MCF 10A (cell line): ENCODE results near the gene ESCO1. TPM values are rescaled to one million over a fixed set of nuclear protein-coding genes. Genes with fewer than 3 reads are reported as not detected.

Experiments
- BruUV-seq: library from RNA; stranded (reverse); fragments of 400-500 nt; replicated peaks from 2 replicates; lab custom pipeline; 2021; lab: Mats Ljungman, UMichigan
- CTCF ChIA-PET: fragments of 300-600 bp; sonication (Branson Sonifier 250); formaldehyde crosslinking; extraction: SDS; loops from one replicate; lab custom pipeline; 2021; ENCODE audit warnings: antibody characterized with exemption, inconsistent platforms; lab: Yijun Ruan, JAX
- POLR2A ChIA-PET: fragments of 300-600, 350-650 bp; sonication (Branson Sonifier 250); formaldehyde crosslinking; extraction: SDS; loops from one replicate; lab custom pipeline; 2020; ENCODE audit warnings: antibody characterized with exemption, inconsistent platforms; lab: Yijun Ruan, JAX
- DNase-seq: peaks from one replicate; pipeline ENCODE4 v3.0.0-alpha.2; 2018; ENCODE audit not compliant: unreplicated experiment
- H3K27ac Mint-ChIP-seq: one replicate; pipeline ENCODE4 v1.8.0; 2022; ENCODE audit warnings: mild to moderate bottlenecking, low read depth, mixed read lengths; ENCODE audit not compliant: unreplicated experiment
- H3K27me3 Mint-ChIP-seq: one replicate; pipeline ENCODE4 v1.8.0; 2022; ENCODE audit warnings: mixed read lengths; ENCODE audit not compliant: insufficient read depth, unreplicated experiment
- H3K36me3 Mint-ChIP-seq: one replicate; pipeline ENCODE4 v1.8.0; 2022; ENCODE audit warnings: mild to moderate bottlenecking, moderate library complexity, mixed read lengths; ENCODE audit not compliant: insufficient read depth, unreplicated experiment
- H3K4me1 Mint-ChIP-seq: one replicate; pipeline ENCODE4 v1.8.0; 2022; ENCODE audit warnings: mixed read lengths; ENCODE audit not compliant: insufficient read depth, unreplicated experiment
- H3K4me3 Mint-ChIP-seq: one replicate; pipeline ENCODE4 v1.8.0; 2022; ENCODE audit warnings: mild to moderate bottlenecking, moderate library complexity, mixed read lengths; ENCODE audit not compliant: unreplicated experiment
- H3K9me3 Mint-ChIP-seq: one replicate; pipeline ENCODE4 v1.8.0; 2022; ENCODE audit warnings: mixed read lengths; ENCODE audit not compliant: unreplicated experiment
- intact Hi-C: fragments of 100-400 bp; cut with micrococcal nuclease; formaldehyde crosslinking; loops from 2 replicates; pipeline ENCODE4 v1.14.1; 2022
- total RNA-seq: library from RNA; stranded (reverse); gene quantifications from 2 replicates; pipeline ENCODE4 v1.2.3, GENCODE V29; 2022
- TF ChIP-seq, protein P1 (sequence below): fragments of 200-600 bp; IDR thresholded peaks from one replicate; pipeline ENCODE4 v1.8.0; 2022; ENCODE audit warnings: antibody characterized with exemption, mild to moderate bottlenecking; ENCODE audit not compliant: unreplicated experiment

The ESCO1 gene
- total RNA-seq, 1 experiment from 2014 or later: 19.2 TPM

DNA sequence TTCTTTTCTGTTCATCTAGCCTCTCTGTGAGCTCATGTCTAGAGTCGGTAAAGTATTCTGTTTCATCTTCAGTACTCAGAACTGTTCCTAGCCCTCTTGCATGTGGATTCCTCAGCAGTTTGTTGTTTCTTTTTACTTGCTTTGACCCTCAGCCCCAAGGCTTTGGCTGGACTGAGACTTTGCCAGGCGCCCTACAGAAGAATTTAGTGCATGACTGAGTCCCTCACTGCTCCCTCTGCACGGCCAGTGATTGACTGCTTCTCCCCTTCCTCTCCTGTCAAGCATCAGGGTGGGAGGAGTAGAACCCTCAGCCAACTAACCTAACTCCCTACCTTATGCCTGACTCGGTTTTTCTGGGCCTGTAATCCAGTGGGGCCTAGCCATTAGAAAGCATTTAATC lies 109.8 kb downstream of the ESCO1 start:
- no peaks in the 10 kb centered on the region for H3K36me3 Mint-ChIP-seq

DNA sequence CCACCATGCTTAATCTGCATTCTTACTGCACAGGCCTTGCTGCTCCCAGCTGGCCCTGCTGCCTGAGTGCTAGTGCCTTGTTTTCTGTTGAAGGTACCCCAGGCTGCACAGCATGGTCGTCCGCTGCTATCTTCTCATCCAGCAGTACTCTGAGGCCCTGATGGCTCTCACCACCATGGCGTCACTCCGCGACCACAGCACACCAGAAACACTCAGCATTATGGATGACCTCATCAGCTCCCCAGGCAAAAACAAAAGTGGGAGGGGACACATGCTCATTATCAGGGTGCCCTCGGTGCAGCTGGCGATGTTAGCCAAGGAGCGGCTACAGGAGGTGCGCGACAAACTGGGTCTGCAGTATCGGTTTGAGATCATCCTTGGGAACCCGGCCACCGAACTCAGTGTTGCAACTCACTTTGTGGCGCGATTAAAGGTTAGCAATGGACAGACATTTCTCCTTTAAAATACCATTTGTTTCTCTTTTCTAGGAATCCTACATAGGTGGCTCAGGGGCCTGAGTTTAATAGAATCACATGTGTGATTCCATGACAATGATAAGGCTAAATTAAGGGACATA lies 110.5 kb downstream of the ESCO1 start:
- no peak overlapping the region for H3K27ac Mint-ChIP-seq
- POLR2A ChIA-PET: no interaction called here
- BruUV-seq: no TSS peak
- no peaks in the 10 kb centered on the region for H3K36me3 Mint-ChIP-seq
- no peaks in the 10 kb centered on the region for H3K27me3 Mint-ChIP-seq
- intact Hi-C loops: loop anchor here (1.0 to 10.0 kb wide), 3 partner anchors 111 to 465 kb away; partner anchors contain the start of gene ESCO1
- TF ChIP-seq, protein P1, sequence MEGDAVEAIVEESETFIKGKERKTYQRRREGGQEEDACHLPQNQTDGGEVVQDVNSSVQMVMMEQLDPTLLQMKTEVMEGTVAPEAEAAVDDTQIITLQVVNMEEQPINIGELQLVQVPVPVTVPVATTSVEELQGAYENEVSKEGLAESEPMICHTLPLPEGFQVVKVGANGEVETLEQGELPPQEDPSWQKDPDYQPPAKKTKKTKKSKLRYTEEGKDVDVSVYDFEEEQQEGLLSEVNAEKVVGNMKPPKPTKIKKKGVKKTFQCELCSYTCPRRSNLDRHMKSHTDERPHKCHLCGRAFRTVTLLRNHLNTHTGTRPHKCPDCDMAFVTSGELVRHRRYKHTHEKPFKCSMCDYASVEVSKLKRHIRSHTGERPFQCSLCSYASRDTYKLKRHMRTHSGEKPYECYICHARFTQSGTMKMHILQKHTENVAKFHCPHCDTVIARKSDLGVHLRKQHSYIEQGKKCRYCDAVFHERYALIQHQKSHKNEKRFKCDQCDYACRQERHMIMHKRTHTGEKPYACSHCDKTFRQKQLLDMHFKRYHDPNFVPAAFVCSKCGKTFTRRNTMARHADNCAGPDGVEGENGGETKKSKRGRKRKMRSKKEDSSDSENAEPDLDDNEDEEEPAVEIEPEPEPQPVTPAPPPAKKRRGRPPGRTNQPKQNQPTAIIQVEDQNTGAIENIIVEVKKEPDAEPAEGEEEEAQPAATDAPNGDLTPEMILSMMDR: no peak
- peaks cover 4% of the 10 kb centered on the region for H3K4me1 Mint-ChIP-seq
- DNase-seq: no peak
- no peaks in the 10 kb centered on the region for H3K9me3 Mint-ChIP-seq
- CTCF ChIA-PET: interaction anchor here (0.5 to 1.8 kb wide), 10 partner anchors 14 to 475 kb away, joined by 3 to 7 read pairs (median 4); partner anchors contain the start of gene SNRPD1
- no peak overlapping the region for H3K4me3 Mint-ChIP-seq

More for the DNA sequence above, 109.8 kb downstream of the ESCO1 start:
- H3K4me1 Mint-ChIP-seq: no peaks in the 10 kb centered on the region
- BruUV-seq: no TSS peak
- ChIA-PET CTCF (interaction anchor here (0.6 kb wide), 1 partner anchor 920 kb away, joined by 3 read pairs; no protein-coding TSS in a partner anchor), POLR2A (no interaction called here)
- intact Hi-C loops: no loop called here
- no peak overlapping the region for H3K4me3 Mint-ChIP-seq
- no peaks in the 10 kb centered on the region for H3K27me3 Mint-ChIP-seq
- no peak overlapping the region for H3K27ac Mint-ChIP-seq
- TF ChIP-seq, protein P1: no peak
- H3K9me3 Mint-ChIP-seq: no peaks in the 10 kb centered on the region
- DNase-seq: no peak

DNA sequence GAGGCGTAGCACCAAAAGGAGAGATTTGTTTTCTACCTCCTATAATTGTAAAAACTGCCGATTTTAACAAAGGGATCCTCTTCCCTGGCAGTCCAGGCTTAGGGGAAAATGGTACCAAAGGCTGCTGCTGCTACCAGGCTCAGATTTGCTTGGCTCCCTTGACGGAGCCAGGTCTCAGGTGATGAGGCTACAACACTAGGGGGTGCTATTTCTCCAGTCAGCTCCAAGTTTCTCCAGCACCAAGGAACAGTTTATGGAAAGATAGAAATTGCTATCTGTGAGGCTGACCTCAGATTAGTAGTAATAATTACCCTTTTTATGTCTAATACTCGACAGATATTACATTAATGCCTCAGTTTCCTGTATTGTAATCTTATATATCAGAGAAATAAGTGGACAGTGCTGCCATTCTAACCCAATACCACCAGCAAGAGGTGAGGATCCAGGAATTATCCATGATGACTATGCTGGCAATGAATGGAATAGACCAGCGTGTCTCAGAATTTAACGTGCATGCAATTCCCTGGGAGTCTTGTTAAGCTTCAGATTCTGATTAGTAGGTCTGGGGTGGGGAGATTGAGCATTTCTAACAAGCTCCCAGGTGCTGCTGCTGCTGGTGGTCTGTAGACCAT lies 111.3 kb downstream of the ESCO1 start:
- Mint-ChIP-seq H3K36me3 (no peaks in the 10 kb centered on the region), H3K27ac (no peak overlapping the region), H3K9me3 (no peaks in the 10 kb centered on the region), H3K4me1 (peaks cover 8% of the 10 kb centered on the region), H3K4me3 (no peak overlapping the region), H3K27me3 (no peaks in the 10 kb centered on the region)
- TF ChIP-seq, protein P1: peak; percentile 67
- ChIA-PET CTCF (interaction anchor here (0.6 to 1.8 kb wide), 15 partner anchors 13 to 476 kb away, joined by 3 to 7 read pairs (median 4); no protein-coding TSS in a partner anchor), POLR2A (no interaction called here)
- BruUV-seq: no TSS peak
- intact Hi-C loops: loop anchor here (1.0 to 10.0 kb wide), 3 partner anchors 112 to 466 kb away; partner anchors contain the start of gene ESCO1
- peak; percentile 74 for DNase-seq

DNA sequence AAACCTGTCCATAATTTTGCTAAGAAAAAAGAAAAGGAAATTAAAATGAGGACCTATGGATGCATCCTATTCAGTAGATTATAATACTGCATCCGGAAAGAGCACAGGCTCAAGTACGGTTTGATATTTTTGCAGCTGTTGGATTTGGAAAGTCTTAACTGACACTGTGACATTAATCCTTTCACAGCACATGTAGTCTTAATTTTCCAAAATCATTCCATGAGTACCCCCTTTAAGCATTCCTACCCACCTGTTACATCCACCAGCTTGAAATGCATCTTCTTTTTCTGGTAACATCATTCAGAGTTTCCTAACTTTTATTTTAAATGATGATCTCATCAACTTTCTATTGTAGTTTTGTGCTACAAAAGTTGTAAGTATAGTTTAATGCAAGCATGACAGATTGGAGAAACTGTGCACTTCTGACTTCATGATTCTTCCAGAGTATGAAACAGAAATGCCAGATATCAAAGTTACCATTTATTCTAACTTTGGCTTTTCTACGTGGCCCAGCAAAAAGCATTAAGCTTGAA lies 113.5 kb downstream of the ESCO1 start:
- Mint-ChIP-seq H3K9me3 (no peaks in the 10 kb centered on the region), H3K27ac (no peak overlapping the region), H3K4me3 (no peak overlapping the region), H3K36me3 (no peaks in the 10 kb centered on the region), H3K27me3 (no peaks in the 10 kb centered on the region), H3K4me1 (peaks cover 8% of the 10 kb centered on the region)
- intact Hi-C loops: loop anchor here (10.0 kb wide), 1 partner anchor 468 kb away; no protein-coding TSS in a partner anchor
- BruUV-seq: no TSS peak
- ChIA-PET POLR2A (interaction anchor here (0.6 kb wide), 1 partner anchor 33 kb away, joined by 3 read pairs; no protein-coding TSS in a partner anchor), CTCF (interaction anchor here (0.6 kb wide), 2 partner anchors 69 to 107 kb away, joined by 3 to 5 read pairs; no protein-coding TSS in a partner anchor)
- no peak for DNase-seq
- TF ChIP-seq, protein P1: no peak
